Endodermal cell (in vitro differentiated cells): ENCODE measurements around the gene ARHGAP26. TPM values are rescaled to one million over a fixed set of nuclear protein-coding genes. Genes with fewer than 3 reads are reported as not detected.

ENCODE experiments used
- DNase-seq: peaks from one replicate; pipeline ENCODE4 v3.0.0-alpha.2; 2017
- H3K27ac ChIP-seq: 2 replicates; pipeline ENCODE4 v1.5.1; 2013; ENCODE audit warnings: mild to moderate bottlenecking, low read depth, low read length, moderate library complexity
- H3K27me3 ChIP-seq: 2 replicates; pipeline ENCODE4 v1.6.1; 2013; ENCODE audit warnings: mild to moderate bottlenecking, low read length, moderate library complexity; ENCODE audit not compliant: insufficient read depth, control insufficient read depth, poor library complexity, severe bottlenecking
- H3K36me3 ChIP-seq: 2 replicates; pipeline ENCODE4 v1.7.0; 2013; ENCODE audit warnings: mild to moderate bottlenecking, low read length, moderate library complexity; ENCODE audit not compliant: control insufficient read depth, insufficient read depth
- H3K4me1 ChIP-seq: one replicate; pipeline ENCODE4 v1.7.0; 2013; ENCODE audit warnings: low read length; ENCODE audit not compliant: control insufficient read depth, insufficient read depth
- H3K4me3 ChIP-seq: 2 replicates; pipeline ENCODE4 v1.5.1; 2013; ENCODE audit warnings: mild to moderate bottlenecking, low read length, moderate library complexity
- H3K9ac ChIP-seq: 2 replicates; pipeline ENCODE4 v1.6.1; 2013; ENCODE audit warnings: mild to moderate bottlenecking, low read length, moderate library complexity; ENCODE audit not compliant: poor library complexity, severe bottlenecking; ENCODE audit errors: extremely low read depth
- H3K9me3 ChIP-seq: 2 replicates; pipeline ENCODE4 v1.6.1; 2013; ENCODE audit warnings: mild to moderate bottlenecking, low read length, moderate library complexity; ENCODE audit not compliant: control insufficient read depth
- H3K27ac Mint-ChIP-seq: 2 replicates; pipeline ENCODE4 v1.8.0; 2020; ENCODE audit warnings: mixed read lengths
- H3K27me3 Mint-ChIP-seq: 2 replicates; pipeline ENCODE4 v1.8.0; 2021; ENCODE audit warnings: mild to moderate bottlenecking, mixed read lengths; ENCODE audit not compliant: insufficient read depth
- H3K36me3 Mint-ChIP-seq: 2 replicates; pipeline ENCODE4 v1.8.0; 2020; ENCODE audit warnings: low read depth, mixed read lengths
- H3K4me1 Mint-ChIP-seq: 2 replicates; pipeline ENCODE4 v1.8.0; 2020; ENCODE audit warnings: mixed read lengths
- H3K4me3 Mint-ChIP-seq: 2 replicates; pipeline ENCODE4 v1.8.0; 2020; ENCODE audit warnings: mild to moderate bottlenecking, moderate library complexity, mixed read lengths
- H3K9me3 Mint-ChIP-seq: 2 replicates; pipeline ENCODE4 v1.8.0; 2020; ENCODE audit warnings: mild to moderate bottlenecking, mixed read lengths
- CTCF ChIP-seq: fragments of 200-600 bp; sonication (generic); conservative IDR thresholded peaks from 2 replicates; pipeline ENCODE4 v1.5.0; 2021; ENCODE audit warnings: antibody characterized with exemption, mild to moderate bottlenecking
- WGBS, 2 experiments: methylation state at CpG; one replicate each; pipeline versions ENCODE4 v1.1.5 to v1.1.7; 2013; ENCODE audit warnings: missing lambda C conversion rate in 2 of 2, mixed read lengths in 1 of 2; ENCODE audit not compliant: insufficient coverage in 1 of 2, insufficient read length in 1 of 2; 5-methylcytosine and 5-hydroxymethylcytosine counted together
- total RNA-seq, 2 donors: library from RNA; stranded (reverse); fragmentation: NEBNext Ultra II Directional in 1 of 2; extraction: Animal tissue kit (Norgen Biotek cat#: 25700) in 1 of 2; gene quantifications; 2 replicates in 1 of 2; 3 replicates in 1 of 2; pipeline ENCODE4 v1.2.1, GENCODE V29; 2021

Gene ARHGAP26
- total RNA-seq, 2 donors from 2014 or later = 49.2 to 60.5 TPM

- Mint-ChIP-seq H3K9me3 (peaks cover 6% of the 10 kb centered on the region), H3K27ac (no peak overlapping the region), H3K4me3 (no peak overlapping the region), H3K4me1 (peaks cover 37% of the 10 kb centered on the region), H3K27me3 (no peaks in the 10 kb centered on the region), H3K36me3 (peaks cover 9% of the 10 kb centered on the region)
- Histone ChIP-seq H3K27me3 (no peaks in the 10 kb centered on the region), H3K9ac (no peak overlapping the region), H3K4me3 (peak overlapping the region; percentile 2), H3K27ac (no peak overlapping the region), H3K9me3 (peaks cover 12% of the 10 kb centered on the region), H3K4me1 (peaks cover 29% of the 10 kb centered on the region), H3K36me3 (peaks cover 5% of the 10 kb centered on the region)
- 90% methylated on average over 4 of the region's 4 CpGs; no CpG with 5 or more reads in 1 of the 2 experiments for WGBS, 2 experiments
- DNase-seq = no peak
- TF ChIP-seq CTCF = no peak
Measured at GRCh38 chr5:143013176-143013891, 243.2 kb downstream of the ARHGAP26 start.

- Histone ChIP-seq H3K4me3 (peak overlapping the region; percentile 2), H3K4me1 (peaks cover 32% of the 10 kb centered on the region), H3K9ac (no peak overlapping the region), H3K36me3 (peaks cover 7% of the 10 kb centered on the region), H3K27me3 (no peaks in the 10 kb centered on the region), H3K9me3 (peaks cover 14% of the 10 kb centered on the region), H3K27ac (no peak overlapping the region)
- Mint-ChIP-seq H3K27me3 (no peaks in the 10 kb centered on the region), H3K4me3 (peak overlapping the region; percentile 22), H3K27ac (peak overlapping the region; percentile 85), H3K36me3 (peaks cover 11% of the 10 kb centered on the region), H3K4me1 (peaks cover 43% of the 10 kb centered on the region), H3K9me3 (peaks cover 6% of the 10 kb centered on the region)
- TF ChIP-seq CTCF = peak; percentile 96
- WGBS, 2 experiments = 42 to 46% methylated on average over 5 to 12 of the region's 12 CpGs
- DNase-seq = peak; percentile 94
Measured at GRCh38 chr5:143014017-143014651, 244.0 kb downstream of the ARHGAP26 start.

- Mint-ChIP-seq H3K27ac (no peak overlapping the region), H3K4me1 (peaks cover 46% of the 10 kb centered on the region), H3K27me3 (no peaks in the 10 kb centered on the region), H3K9me3 (peaks cover 6% of the 10 kb centered on the region), H3K36me3 (peaks cover 16% of the 10 kb centered on the region), H3K4me3 (no peak overlapping the region)
- H3K27me3 ChIP-seq = no peaks in the 10 kb centered on the region
- no peak overlapping the region for H3K4me3 ChIP-seq
- H3K9ac ChIP-seq = no peak overlapping the region
- DNase-seq = peak; percentile 58
- peaks cover 14% of the 10 kb centered on the region for H3K9me3 ChIP-seq
- peak overlapping the region; percentile 15 for H3K27ac ChIP-seq
- TF ChIP-seq CTCF = peak; percentile 84
- WGBS, 2 experiments = 70 to 81% methylated on average over 2 to 5 of the region's 5 CpGs
- H3K4me1 ChIP-seq = peaks cover 23% of the 10 kb centered on the region
- peaks cover 7% of the 10 kb centered on the region for H3K36me3 ChIP-seq
Measured at GRCh38 chr5:143016777-143017516, 246.8 kb downstream of the ARHGAP26 start.
